CD4-positive, alpha-beta T cell treated with Interleukin-15 for 4 hours (primary cell): ENCODE results near the gene CORIN.
"Not testable (repeated sequence)": the region's sequence is repeated elsewhere in the genome, so short reads cannot be mapped to it uniquely, and the experiment has no call there.

Experiments
- DNase-seq: peaks from one replicate; pipeline ENCODE4 v3.0.0-alpha.2; 2020; ENCODE audit warnings: low spot score

CORIN gene

DNA sequence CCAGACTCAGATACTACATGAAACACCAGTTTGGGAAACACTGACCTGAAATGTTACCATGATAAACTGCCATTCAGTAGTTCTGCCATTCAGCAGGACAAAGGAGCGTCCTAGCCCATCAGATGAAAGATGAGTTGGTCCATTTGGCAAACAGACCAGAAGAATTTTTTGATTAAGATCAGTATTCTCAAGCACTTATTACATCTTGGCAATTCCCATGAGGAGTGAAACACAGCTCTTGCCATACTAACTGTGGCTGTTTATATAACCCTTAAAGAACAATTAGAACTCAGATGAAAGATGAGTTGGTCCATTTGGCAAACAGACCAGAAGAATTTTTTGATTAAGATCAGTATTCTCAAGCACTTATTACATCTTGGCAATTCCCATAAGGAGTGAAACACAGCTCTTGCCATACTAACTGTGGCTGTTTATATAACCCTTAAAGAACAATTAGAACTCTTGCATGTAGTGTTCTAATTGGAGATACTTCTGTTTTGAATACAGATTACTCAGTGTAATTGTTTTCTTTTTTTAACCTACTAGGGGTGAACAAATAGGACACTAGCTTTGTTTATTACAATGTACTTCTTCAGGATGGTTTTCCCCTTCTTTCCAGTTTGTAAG lies 146.0 kb downstream of the CORIN start:
- not testable (repeated sequence) for DNase-seq

GRCh38 chr4:47690611-47691010 lies 147.3 kb downstream of the CORIN start:
- no peak for DNase-seq

GRCh38 chr4:47686294-47686872 lies 151.5 kb downstream of the CORIN start:
- peak; percentile 63 for DNase-seq

DNA sequence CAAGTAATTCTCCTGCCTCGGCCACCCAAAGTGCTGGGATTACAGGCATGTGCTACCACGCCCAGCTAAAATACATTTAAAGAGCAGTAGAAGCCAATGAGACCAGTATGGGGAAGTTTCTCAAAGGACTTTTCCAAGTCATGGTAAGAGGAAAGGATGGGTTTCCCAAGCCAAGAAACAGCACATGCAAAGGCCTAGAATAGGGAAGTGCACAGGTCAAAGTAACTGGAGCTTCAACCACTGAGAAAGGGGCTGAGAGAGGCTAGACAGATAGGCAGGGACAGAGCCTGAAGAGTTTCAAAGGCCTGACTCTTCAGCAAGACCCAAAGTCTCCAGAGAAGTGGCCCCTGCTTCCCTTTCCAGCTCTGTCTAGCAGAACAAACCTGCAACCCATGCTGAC lies 162.1 kb downstream of the CORIN start:
- no peak for DNase-seq

DNA sequence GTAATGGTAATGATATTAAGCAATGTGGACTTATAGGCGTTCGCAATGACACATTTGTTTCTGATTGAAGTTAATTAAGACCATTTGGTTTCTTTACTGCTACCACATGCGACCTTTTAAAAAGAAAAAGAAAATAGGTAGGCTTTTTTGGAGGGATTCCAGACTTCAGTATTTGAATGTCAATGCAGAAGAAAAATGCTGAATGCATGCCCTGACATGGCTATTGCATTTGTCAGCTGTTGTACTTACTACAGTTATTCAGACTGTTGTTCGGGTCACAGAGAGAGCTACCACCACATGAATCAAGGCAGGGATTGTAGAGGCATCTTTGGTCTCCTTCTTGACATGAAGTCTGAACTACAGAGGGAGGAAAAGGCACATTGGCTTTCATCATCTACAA lies 163.7 kb downstream of the CORIN start:
- DNase-seq: no peak

GRCh38 chr4:47672696-47673095 lies 165.2 kb downstream of the CORIN start:
- DNase-seq: no peak

GRCh38 chr4:47669946-47670345 lies 167.9 kb downstream of the CORIN start:
- DNase-seq: no peak

DNA sequence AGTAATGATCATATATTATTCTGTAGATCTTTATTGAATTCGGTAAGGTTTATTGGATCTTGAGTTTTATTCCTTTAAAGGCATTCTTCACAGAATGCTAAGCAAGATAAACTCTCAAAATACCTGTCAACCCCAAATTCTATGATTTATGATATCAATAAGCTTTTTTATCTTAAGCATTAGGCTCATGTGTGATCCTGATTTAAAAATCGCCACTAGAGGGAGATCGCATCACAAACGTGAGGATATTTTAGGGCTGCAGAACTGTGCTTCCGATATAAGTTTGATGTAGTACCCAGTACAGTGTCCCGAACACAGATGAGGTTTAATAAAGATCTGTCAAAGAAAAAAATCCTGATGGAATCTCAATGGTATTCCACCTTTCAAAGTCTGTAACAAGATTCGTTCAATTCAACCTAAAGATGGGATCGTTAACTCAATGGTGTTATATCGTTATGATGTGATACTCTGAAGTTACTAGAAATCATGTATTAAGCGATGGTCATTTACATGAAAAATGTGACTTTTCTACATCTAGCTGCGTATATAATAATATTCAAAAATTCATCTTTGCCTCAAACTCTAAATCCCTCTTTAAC lies 169.0 kb downstream of the CORIN start:
- peak; percentile 37 for DNase-seq

GRCh38 chr4:47668256-47668655 lies 169.6 kb downstream of the CORIN start:
- DNase-seq: no peak

DNA sequence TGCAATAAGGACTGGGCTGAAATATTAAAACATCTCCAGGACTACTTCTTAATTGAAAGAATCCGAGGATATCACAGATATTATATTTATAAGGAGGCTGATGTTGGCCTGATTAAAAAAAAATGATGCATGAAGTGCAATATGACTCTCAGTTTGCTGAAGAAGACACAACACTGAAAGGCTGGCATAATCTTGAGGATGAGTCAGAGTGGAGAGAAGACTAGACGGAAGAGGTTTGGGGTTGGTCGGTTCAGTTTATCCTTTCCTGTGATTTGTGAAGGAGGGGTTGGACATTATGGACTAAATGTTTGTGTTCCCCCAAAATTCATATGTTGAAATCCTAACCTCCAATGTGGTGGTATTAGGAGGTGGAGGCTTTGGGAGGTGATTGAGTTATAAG lies 170.3 kb downstream of the CORIN start:
- no peak for DNase-seq

- DNase-seq: no peak
Measured at GRCh38 chr4:47664051-47664826, 173.6 kb downstream of the CORIN start.

DNA sequence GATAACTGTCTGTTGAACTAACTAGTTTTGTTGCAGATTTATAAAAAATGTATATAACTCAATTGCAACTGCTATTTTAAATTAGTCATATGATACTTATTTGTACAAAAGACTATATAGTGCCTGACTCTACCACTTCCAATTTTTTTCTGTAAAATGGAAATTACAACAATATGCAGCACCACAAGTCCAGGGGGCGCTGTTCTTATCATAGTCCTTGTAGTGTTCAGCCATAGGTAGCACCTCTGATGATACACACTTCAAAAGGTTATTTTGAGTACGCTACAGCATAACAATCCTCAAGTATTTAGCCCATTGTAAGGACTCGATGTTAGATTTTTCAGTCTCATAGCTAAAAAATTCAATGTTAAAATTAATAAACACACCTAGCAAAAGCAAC lies 174.9 kb downstream of the CORIN start:
- DNase-seq: no peak

GRCh38 chr4:47661741-47662140 lies 176.1 kb downstream of the CORIN start:
- no peak for DNase-seq

GRCh38 chr4:47659342-47659741 lies 178.5 kb downstream of the CORIN start:
- no peak for DNase-seq

DNA sequence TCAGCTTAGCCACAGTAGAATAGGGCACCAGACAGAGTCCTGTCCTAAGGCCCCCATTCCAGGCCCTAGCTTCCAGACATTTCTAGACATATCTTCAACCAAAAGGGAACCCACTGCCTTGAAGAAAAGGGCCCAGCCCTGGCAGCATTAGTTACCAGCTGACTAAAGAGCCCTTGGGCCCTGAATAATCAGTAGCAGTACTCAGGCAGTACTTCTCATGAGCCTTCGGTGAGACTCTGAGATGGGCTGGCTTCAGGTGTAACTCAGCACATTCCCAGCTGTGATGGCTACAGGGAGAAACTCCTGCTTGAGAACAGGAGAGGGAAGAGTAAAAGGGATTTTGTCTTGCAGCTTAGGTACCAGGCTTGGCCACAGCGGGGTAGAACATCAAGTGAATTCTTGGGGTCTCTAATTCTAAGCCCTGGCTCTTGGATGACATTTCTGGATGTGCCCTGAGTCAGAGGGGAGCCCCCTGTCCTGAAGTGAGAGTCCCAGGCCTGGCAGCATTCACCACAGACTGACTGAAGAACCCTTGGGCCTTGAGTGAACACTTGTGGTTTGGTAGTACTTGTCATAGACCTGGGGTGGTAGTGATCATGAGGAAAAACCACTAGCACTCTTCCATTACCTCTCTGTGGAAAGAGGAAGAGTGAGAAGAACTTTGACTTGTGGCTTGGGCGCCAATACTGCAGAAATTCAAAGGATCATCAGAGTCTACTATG lies 182.7 kb downstream of the CORIN start:
- DNase-seq: no peak

- DNase-seq: no peak
Measured at GRCh38 chr4:47652092-47652491, 185.8 kb downstream of the CORIN start.

- no peak for DNase-seq
Measured at GRCh38 chr4:47651231-47651630, 186.6 kb downstream of the CORIN start.

DNA sequence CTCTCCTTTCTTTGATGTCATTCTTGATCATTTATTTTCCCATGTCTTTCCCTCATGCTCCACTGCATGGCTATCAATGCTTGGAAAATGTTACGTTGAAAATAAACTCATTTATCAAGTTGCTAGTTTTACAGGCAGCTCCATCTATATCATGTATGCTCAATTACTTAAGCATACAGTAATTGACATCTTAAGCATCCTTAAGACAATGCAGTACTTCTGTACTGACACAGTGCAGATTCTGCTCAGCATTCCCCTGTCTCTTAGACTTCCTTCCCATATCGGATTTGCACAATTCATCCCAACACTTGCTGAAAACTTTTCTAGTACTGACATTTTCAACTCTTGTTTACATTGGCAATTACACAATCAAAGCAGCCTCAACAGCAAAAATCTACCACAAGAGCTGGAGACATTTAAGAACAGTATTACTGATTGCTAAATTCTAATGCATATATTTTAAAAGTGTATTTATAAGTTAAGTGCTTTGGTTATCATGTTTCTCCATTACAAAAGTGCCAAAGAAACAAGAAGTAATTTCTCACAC lies 187.2 kb downstream of the CORIN start:
- no peak for DNase-seq

- DNase-seq: no peak
Measured at GRCh38 chr4:47647544-47647943, 190.3 kb downstream of the CORIN start.

- DNase-seq: no peak
Measured at GRCh38 chr4:47647029-47647428, 190.8 kb downstream of the CORIN start.

- DNase-seq: no peak
Measured at GRCh38 chr4:47646372-47646771, 191.5 kb downstream of the CORIN start.

DNA sequence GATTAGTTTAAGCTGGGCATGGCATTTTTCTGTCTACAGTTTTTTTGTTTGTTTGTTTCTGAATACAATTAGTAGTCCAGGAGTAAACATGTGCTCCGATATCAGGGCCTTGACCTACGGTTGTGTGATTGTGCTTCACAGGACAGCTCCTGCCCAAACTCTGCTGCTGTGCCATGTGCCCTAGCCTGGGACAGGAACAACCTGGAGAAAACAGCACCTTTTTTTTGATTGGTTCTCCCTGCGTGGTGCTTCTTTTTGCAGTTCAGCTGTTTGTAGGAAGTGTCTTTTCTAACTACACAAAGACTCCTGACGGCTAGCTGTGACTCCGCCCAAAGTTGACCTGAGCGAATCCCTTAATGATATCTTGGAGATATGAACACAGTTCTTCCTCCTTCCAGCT lies 194.0 kb downstream of the CORIN start:
- DNase-seq: no peak
